ENCODE measurements around the gene KIAA0825. TPM values are rescaled to one million over a fixed set of nuclear protein-coding genes. Genes with fewer than 3 reads are reported as not detected.

The KIAA0825 gene
- total and polyA plus RNA-seq, 3 donors from 2014 or later, result 4.1 to 11.2 (median 9.3) TPM

DNA sequence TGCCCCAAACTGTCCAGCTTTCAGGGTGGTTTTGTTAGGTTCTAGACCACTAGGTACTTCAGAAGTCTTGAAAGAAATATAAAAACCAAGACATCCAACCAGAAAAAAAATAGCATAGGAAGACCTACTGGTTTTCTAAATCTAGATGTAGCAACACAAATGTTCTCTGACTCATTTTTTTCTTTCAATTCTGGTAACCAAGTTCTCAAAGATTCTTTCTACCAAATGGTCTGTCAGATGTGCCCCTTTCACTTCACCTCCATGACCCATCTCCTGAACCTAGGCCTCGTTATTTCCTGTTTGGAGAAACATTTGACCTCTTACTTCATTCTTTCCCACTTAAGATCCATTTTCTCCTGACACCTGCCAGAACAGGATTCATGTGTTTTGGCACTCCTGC lies 355.3 kb downstream of the KIAA0825 start:
- Histone ChIP-seq H3K27ac (no peak overlapping the region), H3K4me3 (no peak overlapping the region), H3K4me1 (no peaks in the 10 kb centered on the region), H3K27me3 (no peaks in the 10 kb centered on the region), H3K9me3 (no peaks in the 10 kb centered on the region), H3K36me3 (ENCODE audit: low read depth, missing control alignments) (no peaks in the 10 kb centered on the region)
- intact Hi-C loops (cut with DNase I; ENCODE audit: low total_unique reads), result no loop called here
- no peak for DNase-seq
- TF ChIP-seq, protein P1, sequence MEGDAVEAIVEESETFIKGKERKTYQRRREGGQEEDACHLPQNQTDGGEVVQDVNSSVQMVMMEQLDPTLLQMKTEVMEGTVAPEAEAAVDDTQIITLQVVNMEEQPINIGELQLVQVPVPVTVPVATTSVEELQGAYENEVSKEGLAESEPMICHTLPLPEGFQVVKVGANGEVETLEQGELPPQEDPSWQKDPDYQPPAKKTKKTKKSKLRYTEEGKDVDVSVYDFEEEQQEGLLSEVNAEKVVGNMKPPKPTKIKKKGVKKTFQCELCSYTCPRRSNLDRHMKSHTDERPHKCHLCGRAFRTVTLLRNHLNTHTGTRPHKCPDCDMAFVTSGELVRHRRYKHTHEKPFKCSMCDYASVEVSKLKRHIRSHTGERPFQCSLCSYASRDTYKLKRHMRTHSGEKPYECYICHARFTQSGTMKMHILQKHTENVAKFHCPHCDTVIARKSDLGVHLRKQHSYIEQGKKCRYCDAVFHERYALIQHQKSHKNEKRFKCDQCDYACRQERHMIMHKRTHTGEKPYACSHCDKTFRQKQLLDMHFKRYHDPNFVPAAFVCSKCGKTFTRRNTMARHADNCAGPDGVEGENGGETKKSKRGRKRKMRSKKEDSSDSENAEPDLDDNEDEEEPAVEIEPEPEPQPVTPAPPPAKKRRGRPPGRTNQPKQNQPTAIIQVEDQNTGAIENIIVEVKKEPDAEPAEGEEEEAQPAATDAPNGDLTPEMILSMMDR (IDR thresholded peaks at IDR 0.05), result no peak
- no peak for TF ChIP-seq POLR2A (IDR thresholded peaks at IDR 0.05)
- WGBS, 2 donors, result 73 to 80% methylated on average over 1 of the region's 1 CpG

DNA sequence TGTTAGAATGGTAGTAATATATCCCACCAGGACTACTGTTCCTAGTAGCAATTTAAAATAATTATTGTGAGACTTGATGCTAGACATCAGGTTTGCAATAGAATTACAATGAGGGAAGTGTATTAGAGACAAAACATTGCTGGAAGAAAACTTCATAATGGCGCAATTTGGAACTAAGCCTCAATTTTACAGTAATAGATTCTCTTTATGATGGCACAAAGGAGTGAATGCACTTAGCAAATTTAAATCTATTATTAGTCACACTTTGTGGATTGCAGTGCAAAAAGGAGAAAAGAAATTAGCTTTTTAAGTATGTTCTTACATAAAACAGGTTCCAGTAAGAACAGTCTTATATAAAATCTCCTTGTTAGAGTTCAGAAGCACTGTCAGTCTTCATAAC lies 358.3 kb downstream of the KIAA0825 start:
- H3K4me1 ChIP-seq, result no peaks in the 10 kb centered on the region
- H3K27ac ChIP-seq, result no peak overlapping the region
- no peaks in the 10 kb centered on the region for H3K9me3 ChIP-seq
- TF ChIP-seq POLR2A (IDR thresholded peaks at IDR 0.05), result no peak
- TF ChIP-seq, protein P1 (IDR thresholded peaks at IDR 0.05), result no peak
- H3K4me3 ChIP-seq, result no peak overlapping the region
- DNase-seq, result no peak
- WGBS, 2 donors, result 91 to 100% methylated on average over 1 of the region's 1 CpG
- H3K36me3 ChIP-seq (ENCODE audit: low read depth, missing control alignments), result no peaks in the 10 kb centered on the region
- H3K27me3 ChIP-seq, result no peaks in the 10 kb centered on the region
- intact Hi-C loops (cut with DNase I; ENCODE audit: low total_unique reads), result no loop called here

DNA sequence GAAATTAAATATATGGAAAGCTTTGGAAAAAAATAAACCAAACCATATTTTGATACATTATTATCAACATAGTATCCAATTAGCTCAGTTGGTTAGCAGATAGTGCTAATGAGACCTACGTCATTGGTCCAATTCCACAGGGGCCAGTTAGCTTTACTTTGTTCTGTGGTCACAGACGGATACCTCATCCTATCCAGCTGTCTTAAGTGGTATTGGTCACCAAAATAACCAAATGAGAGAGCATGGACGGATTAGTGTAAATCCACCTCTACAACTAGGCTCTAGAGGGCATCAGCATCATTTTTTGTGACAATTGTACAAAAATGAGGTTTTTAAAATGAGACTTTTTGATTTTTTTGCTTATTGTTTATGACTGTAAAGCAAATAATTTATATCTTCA lies 364.2 kb downstream of the KIAA0825 start:
- no peaks in the 10 kb centered on the region for H3K27me3 ChIP-seq
- H3K9me3 ChIP-seq, result no peaks in the 10 kb centered on the region
- intact Hi-C loops (cut with DNase I; ENCODE audit: low total_unique reads), result no loop called here

DNA sequence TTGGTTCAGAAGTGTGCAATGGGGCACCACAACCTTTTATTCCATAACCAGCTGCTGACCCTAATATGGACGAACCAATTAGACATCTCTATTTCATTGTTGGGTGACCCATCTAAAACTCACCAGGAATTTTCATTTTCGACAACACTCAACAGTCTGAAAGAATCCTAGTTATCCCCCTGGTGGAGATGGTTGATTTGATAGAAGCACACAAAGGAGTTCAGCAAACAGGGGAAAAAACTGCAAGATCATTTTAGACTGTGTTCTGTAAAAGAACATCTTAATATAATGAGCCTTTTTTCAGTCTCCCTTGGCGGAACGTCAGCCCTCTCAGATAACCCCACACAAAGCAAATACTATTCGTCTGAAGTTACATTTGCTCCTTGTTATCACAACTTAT lies 367.4 kb downstream of the KIAA0825 start:
- Histone ChIP-seq H3K4me3 (no peak overlapping the region), H3K9me3 (no peaks in the 10 kb centered on the region), H3K36me3 (ENCODE audit: low read depth, missing control alignments) (no peaks in the 10 kb centered on the region), H3K4me1 (no peaks in the 10 kb centered on the region), H3K27ac (no peak overlapping the region), H3K27me3 (no peaks in the 10 kb centered on the region)
- WGBS, 2 donors, result 54 to 55% methylated on average over 5 of the region's 5 CpGs
- intact Hi-C loops (cut with DNase I; ENCODE audit: low total_unique reads), result no loop called here
- TF ChIP-seq, protein P1 (IDR thresholded peaks at IDR 0.05), result no peak
- TF ChIP-seq POLR2A (IDR thresholded peaks at IDR 0.05), result no peak
- DNase-seq, result no peak

More for the DNA sequence above, 364.2 kb downstream of the KIAA0825 start:
- no peaks in the 10 kb centered on the region for H3K36me3 ChIP-seq (ENCODE audit: low read depth, missing control alignments)
- TF ChIP-seq POLR2A (IDR thresholded peaks at IDR 0.05), result no peak
- TF ChIP-seq, protein P1 (IDR thresholded peaks at IDR 0.05), result no peak
- no peak for DNase-seq
- H3K4me3 ChIP-seq, result no peak overlapping the region
- no peaks in the 10 kb centered on the region for H3K4me1 ChIP-seq
- no peak overlapping the region for H3K27ac ChIP-seq
- 64 to 67% methylated on average over 3 of the region's 3 CpGs for WGBS, 2 donors

DNA sequence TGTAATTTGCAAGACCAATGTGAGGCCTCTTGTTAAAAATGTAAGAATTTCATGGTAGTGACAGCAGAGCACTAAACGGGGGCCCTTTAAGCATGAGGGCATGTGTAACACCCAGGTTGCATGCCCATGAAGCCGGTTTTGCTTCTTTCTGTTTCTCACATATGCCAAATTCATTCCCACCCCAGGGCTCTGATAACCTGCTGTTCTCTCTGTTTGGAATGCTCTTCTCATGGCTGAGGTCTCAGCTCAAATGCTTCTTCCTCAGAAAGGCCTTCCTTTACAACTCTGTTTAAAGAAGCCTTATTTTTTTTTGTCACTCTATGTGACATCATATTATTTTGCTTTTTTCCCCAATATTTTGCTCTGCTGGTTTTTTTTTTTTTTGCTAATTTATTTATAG lies 369.0 kb downstream of the KIAA0825 start:
- no peak for DNase-seq
- H3K27me3 ChIP-seq, result no peaks in the 10 kb centered on the region
- no peaks in the 10 kb centered on the region for H3K9me3 ChIP-seq
- no peak overlapping the region for H3K27ac ChIP-seq
- no peak for TF ChIP-seq POLR2A (IDR thresholded peaks at IDR 0.05)
- TF ChIP-seq, protein P1 (IDR thresholded peaks at IDR 0.05), result no peak
- intact Hi-C loops (cut with DNase I; ENCODE audit: low total_unique reads), result no loop called here
- no peaks in the 10 kb centered on the region for H3K36me3 ChIP-seq (ENCODE audit: low read depth, missing control alignments)
- H3K4me3 ChIP-seq, result no peak overlapping the region
- WGBS, 2 donors, result 84 to 88% methylated on average over 2 of the region's 2 CpGs
- H3K4me1 ChIP-seq, result no peaks in the 10 kb centered on the region

Data from testis (tissue), 3 donors.